Mesothelial cell of epicardium (in vitro differentiated cells): ENCODE measurements around the gene CCDC71. TPM values are rescaled to one million over a fixed set of nuclear protein-coding genes. Genes with fewer than 3 reads are reported as not detected.
A peak's percentile ranks its signal among the peaks of the same experiment; 100 is the strongest.

Experiments used
- DNase-seq, 2 experiments: peaks; one replicate each; pipeline ENCODE4 v3.0.0; 2021; ENCODE audit warnings: low spot score in 2 of 2; ENCODE audit not compliant: unreplicated experiment in 2 of 2
- H3K27ac Mint-ChIP-seq: 2 replicates; pipeline ENCODE4 v1.8.0; 2021; ENCODE audit warnings: mixed read lengths
- H3K27me3 Mint-ChIP-seq: 2 replicates; pipeline ENCODE4 v1.8.0; 2021; ENCODE audit warnings: low read depth, mixed read lengths
- H3K36me3 Mint-ChIP-seq: 2 replicates; pipeline ENCODE4 v1.8.0; 2021; ENCODE audit warnings: mixed read lengths
- H3K4me1 Mint-ChIP-seq: 2 replicates; pipeline ENCODE4 v1.8.0; 2021; ENCODE audit warnings: mixed read lengths
- H3K4me3 Mint-ChIP-seq: 2 replicates; pipeline ENCODE4 v1.8.0; 2021; ENCODE audit warnings: mild to moderate bottlenecking, moderate library complexity, mixed read lengths
- H3K9me3 Mint-ChIP-seq: 2 replicates; pipeline ENCODE4 v1.8.0; 2021; ENCODE audit warnings: mixed read lengths
- CTCF ChIP-seq: fragments of 200-600 bp; sonication (generic); IDR thresholded peaks from one replicate; pipeline ENCODE4 v1.5.0; 2021; ENCODE audit warnings: antibody characterized with exemption; ENCODE audit not compliant: unreplicated experiment
- total RNA-seq: library from RNA; stranded (reverse); gene quantifications from 3 replicates; pipeline ENCODE4 v1.2.1, GENCODE V29; 2021

Gene CCDC71
- total RNA-seq, 1 donor from 2014 or later, result 28.9 TPM

DNA sequence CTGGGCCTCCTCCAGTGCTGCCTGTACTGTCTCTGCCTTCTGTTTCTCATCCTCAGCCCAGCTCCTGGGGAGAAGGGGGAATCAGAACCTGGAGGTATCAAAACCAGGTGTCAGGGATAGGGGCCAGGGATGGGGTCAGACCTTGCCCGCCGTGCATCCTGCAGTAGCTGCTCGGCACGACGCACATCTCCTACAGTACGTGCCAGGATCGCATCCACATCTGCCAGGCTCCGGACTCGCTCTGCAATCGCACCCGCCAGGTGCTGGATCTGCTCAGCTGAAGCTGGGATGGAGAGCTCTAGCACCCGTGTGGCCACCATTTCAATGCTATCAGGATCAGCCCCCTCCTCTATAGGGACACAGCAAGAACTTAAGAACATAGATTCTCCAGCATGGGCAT lies 44.1 kb downstream of the CCDC71 start:
- H3K4me1 Mint-ChIP-seq, result peaks cover 11% of the 10 kb centered on the region
- peak overlapping the region; percentile 39 for H3K4me3 Mint-ChIP-seq
- H3K27ac Mint-ChIP-seq, result peak overlapping the region; percentile 89
- no peak for TF ChIP-seq CTCF
- H3K9me3 Mint-ChIP-seq, result no peaks in the 10 kb centered on the region
- peaks cover 14% of the 10 kb centered on the region for H3K36me3 Mint-ChIP-seq
- H3K27me3 Mint-ChIP-seq, result no peaks in the 10 kb centered on the region
- no peak for DNase-seq

GRCh38 chr3:49121132-49121736 lies 44.9 kb downstream of the CCDC71 start:
- Mint-ChIP-seq H3K27me3 (no peaks in the 10 kb centered on the region), H3K36me3 (peaks cover 16% of the 10 kb centered on the region), H3K4me3 (peak overlapping the region; percentile 85), H3K4me1 (peaks cover 11% of the 10 kb centered on the region), H3K27ac (peak overlapping the region; percentile 89), H3K9me3 (no peaks in the 10 kb centered on the region)
- TF ChIP-seq CTCF, result no peak
- no peak for DNase-seq

DNA sequence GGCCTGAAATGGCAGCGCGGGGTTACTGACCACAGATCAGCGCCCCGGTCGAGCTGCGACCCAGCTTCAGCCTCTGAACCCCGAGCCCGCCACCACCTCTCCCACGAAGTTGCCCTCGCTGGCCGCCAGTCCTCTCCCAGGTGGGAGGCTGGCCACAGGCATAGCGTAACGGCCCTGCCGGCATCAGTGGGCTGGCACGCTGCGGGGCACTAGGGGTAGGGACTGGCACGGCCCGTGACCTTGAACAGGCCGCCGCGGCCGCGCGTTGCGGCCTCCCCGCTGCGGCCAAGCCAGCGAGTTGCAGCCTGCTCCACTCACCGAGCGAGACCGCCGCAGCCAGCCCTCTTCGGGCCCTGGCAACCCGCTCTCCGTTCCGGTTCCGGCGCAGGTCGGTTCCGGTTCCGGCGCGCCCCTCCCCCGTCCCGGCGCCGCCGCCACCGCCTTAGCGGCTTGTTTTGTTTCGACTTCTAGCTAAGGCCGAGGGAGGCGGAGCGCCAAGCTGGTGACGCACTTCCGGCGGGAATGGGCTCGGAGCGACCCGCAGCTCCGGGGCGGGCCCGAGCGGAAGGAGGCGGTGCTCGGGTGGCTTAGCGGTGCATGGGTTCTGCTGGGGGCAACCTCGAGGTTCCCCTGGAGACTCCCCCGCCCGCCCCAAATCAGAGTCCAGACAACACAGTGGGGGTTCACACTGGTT lies 45.5 kb downstream of the CCDC71 start, which contains the start of gene USP19:
Gene USP19, minus strand, starts transcription at position 386 of the 694 bp plus-strand sequence. CDS start 1,678 bp downstream, outside the sequence.
- peaks cover 19% of the 10 kb centered on the region for H3K36me3 Mint-ChIP-seq
- H3K27ac Mint-ChIP-seq, result peak within 1 kb of the TSS; percentile 97
- H3K4me3 Mint-ChIP-seq, result peak within 1 kb of the TSS; percentile 85
- no peak for TF ChIP-seq CTCF
- DNase-seq, result peak; percentile 83 to 89
- peaks cover 11% of the 10 kb centered on the region for H3K4me1 Mint-ChIP-seq
- H3K27me3 Mint-ChIP-seq, result no peaks in the 10 kb centered on the region
- no peaks in the 10 kb centered on the region for H3K9me3 Mint-ChIP-seq

GRCh38 chr3:49120096-49120437 lies 46.1 kb downstream of the CCDC71 start:
- no peaks in the 10 kb centered on the region for H3K27me3 Mint-ChIP-seq
- peak overlapping the region; percentile 85 for H3K4me3 Mint-ChIP-seq
- no peak for TF ChIP-seq CTCF
- H3K9me3 Mint-ChIP-seq, result no peaks in the 10 kb centered on the region
- H3K4me1 Mint-ChIP-seq, result peaks cover 11% of the 10 kb centered on the region
- peak overlapping the region; percentile 97 for H3K27ac Mint-ChIP-seq
- DNase-seq, result no peak
- peaks cover 22% of the 10 kb centered on the region for H3K36me3 Mint-ChIP-seq

DNA sequence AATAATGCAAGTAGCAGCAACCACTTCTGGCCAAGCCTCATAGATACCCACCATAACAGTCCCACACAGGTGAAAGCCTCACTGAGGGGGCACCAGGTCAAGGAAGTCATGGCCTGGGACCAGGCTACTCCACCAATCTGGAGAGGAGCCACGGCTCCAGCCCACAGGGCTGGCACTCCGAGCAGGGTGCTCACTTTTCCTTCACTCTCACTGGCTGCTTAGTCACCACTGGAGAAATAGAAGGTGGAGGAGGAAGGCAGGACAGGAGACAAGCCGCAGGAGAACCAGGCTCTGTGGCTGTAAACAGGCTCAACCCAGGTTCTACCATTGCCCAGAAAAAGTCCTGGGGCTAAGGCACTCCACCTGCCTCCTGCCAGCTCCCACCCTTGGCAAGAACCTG lies 46.7 kb downstream of the CCDC71 start:
- DNase-seq, result no peak
- Mint-ChIP-seq H3K4me1 (peaks cover 11% of the 10 kb centered on the region), H3K9me3 (no peaks in the 10 kb centered on the region), H3K4me3 (peak overlapping the region; percentile 85), H3K36me3 (peaks cover 21% of the 10 kb centered on the region), H3K27ac (peak overlapping the region; percentile 97), H3K27me3 (no peaks in the 10 kb centered on the region)
- no peak for TF ChIP-seq CTCF
